A549 (cell line): Measurements from ENCODE around the gene TAF1B.

Source experiments
- CTCF ChIP-seq: fragments of >200 bp; sonication (Bioruptor Twin); formaldehyde crosslinking; IDR thresholded peaks from 3 replicates; pipeline ENCODE4 v1.5.1; 2016
- ESRRA ChIP-seq: fragments of 150-350 bp; IDR thresholded peaks from 2 replicates; pipeline ENCODE4 v1.6.1; 2014; ENCODE audit warnings: mild to moderate bottlenecking, low read length, borderline replicate concordance
- POLR2AphosphoS2 ChIP-seq: conservative IDR thresholded peaks from 2 replicates; pipeline ENCODE4 v1.6.1; 2012; ENCODE audit warnings: low read length, improper control_type of control experiment, inconsistent platforms
- REST ChIP-seq: fragments of 200-600 bp; sonication (generic); IDR thresholded peaks from 2 replicates; pipeline ENCODE4 v1.6.1; 2016; ENCODE audit warnings: antibody characterized with exemption, mild to moderate bottlenecking, moderate library complexity

GRCh38 chr2:9821805-9822445 lies 21.3 kb upstream of the TAF1B start:
- TF ChIP-seq CTCF (no peak), REST (no peak), ESRRA (no peak), POLR2AphosphoS2 (no peak)
